Vagina (tissue), 2 donors: ENCODE data around the gene MINDY4.

Source experiments
- POLR2A ChIP-seq, 2 donors: fragments of 450-650 bp; IDR thresholded peaks; one replicate each; pipeline ENCODE4 v1.6.1; 2017; ENCODE audit warnings: antibody characterized with exemption in 2 of 2, mild to moderate bottlenecking in 2 of 2, moderate library complexity in 2 of 2
- POLR2AphosphoS5 ChIP-seq, 2 donors: sonication (generic); formaldehyde crosslinking; IDR thresholded peaks; one replicate each; pipeline ENCODE4 v1.9.0; 2017; ENCODE audit warnings: antibody characterized with exemption in 2 of 2, mild to moderate bottlenecking in 2 of 2, low read depth in 1 of 2; ENCODE audit not compliant: insufficient read depth in 1 of 2
- TF ChIP-seq, protein P1 (sequence below), 3 experiments: fragments of 450-650 bp in 2 of 3; fragments of 200-600 bp in 1 of 3; sonication (generic) in 1 of 3; IDR thresholded peaks; one replicate each; pipeline ENCODE4 v1.5.1; 2017 to 2019; ENCODE audit warnings: antibody characterized with exemption in 3 of 3, mild to moderate bottlenecking in 2 of 3, moderate library complexity in 2 of 3

GRCh38 chr7:30916767-30917166 lies 145.6 kb downstream of the MINDY4 start:
- TF ChIP-seq, protein P1, sequence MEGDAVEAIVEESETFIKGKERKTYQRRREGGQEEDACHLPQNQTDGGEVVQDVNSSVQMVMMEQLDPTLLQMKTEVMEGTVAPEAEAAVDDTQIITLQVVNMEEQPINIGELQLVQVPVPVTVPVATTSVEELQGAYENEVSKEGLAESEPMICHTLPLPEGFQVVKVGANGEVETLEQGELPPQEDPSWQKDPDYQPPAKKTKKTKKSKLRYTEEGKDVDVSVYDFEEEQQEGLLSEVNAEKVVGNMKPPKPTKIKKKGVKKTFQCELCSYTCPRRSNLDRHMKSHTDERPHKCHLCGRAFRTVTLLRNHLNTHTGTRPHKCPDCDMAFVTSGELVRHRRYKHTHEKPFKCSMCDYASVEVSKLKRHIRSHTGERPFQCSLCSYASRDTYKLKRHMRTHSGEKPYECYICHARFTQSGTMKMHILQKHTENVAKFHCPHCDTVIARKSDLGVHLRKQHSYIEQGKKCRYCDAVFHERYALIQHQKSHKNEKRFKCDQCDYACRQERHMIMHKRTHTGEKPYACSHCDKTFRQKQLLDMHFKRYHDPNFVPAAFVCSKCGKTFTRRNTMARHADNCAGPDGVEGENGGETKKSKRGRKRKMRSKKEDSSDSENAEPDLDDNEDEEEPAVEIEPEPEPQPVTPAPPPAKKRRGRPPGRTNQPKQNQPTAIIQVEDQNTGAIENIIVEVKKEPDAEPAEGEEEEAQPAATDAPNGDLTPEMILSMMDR (IDR thresholded peaks at IDR 0.05), result no peak
- TF ChIP-seq POLR2A (IDR thresholded peaks at IDR 0.05) (no peak), POLR2AphosphoS5 (IDR thresholded peaks at IDR 0.05; ENCODE audit: insufficient read depth in 1 of 2, low read depth in 1 of 2) (no peak)
